Endothelial cell (in vitro differentiated cells): ENCODE measurements around the gene SMPD3. TPM values are rescaled to one million over a fixed set of nuclear protein-coding genes. Genes with fewer than 3 reads are reported as not detected.

Experiments used
- DNase-seq: peaks from one replicate; pipeline ENCODE4 v3.0.0; 2021; ENCODE audit warnings: low spot score
- H3K27ac Mint-ChIP-seq: one replicate; pipeline ENCODE4 v1.8.0; 2021; ENCODE audit warnings: mixed read lengths, inconsistent platforms; ENCODE audit not compliant: unreplicated experiment
- H3K27me3 Mint-ChIP-seq: one replicate; pipeline ENCODE4 v1.8.0; 2021; ENCODE audit warnings: mild to moderate bottlenecking, moderate library complexity, mixed read lengths, inconsistent platforms; ENCODE audit not compliant: unreplicated experiment
- H3K36me3 Mint-ChIP-seq: one replicate; pipeline ENCODE4 v1.8.0; 2021; ENCODE audit warnings: mild to moderate bottlenecking, low read depth, mixed read lengths, inconsistent platforms; ENCODE audit not compliant: unreplicated experiment
- H3K4me1 Mint-ChIP-seq: one replicate; pipeline ENCODE4 v1.8.0; 2021; ENCODE audit warnings: mild to moderate bottlenecking, mixed read lengths, inconsistent platforms; ENCODE audit not compliant: unreplicated experiment
- H3K4me3 Mint-ChIP-seq: one replicate; pipeline ENCODE4 v1.8.0; 2021; ENCODE audit warnings: mild to moderate bottlenecking, mixed read lengths, inconsistent platforms; ENCODE audit not compliant: unreplicated experiment
- H3K9me3 Mint-ChIP-seq: one replicate; pipeline ENCODE4 v1.8.0; 2021; ENCODE audit warnings: mixed read lengths, inconsistent platforms; ENCODE audit not compliant: unreplicated experiment
- CTCF ChIP-seq: fragments of 200-600 bp; sonication (generic); IDR thresholded peaks from one replicate; pipeline ENCODE4 v1.5.0; 2021; ENCODE audit warnings: antibody characterized with exemption; ENCODE audit not compliant: unreplicated experiment
- total RNA-seq: library from RNA; stranded (reverse); fragmentation: NEBNext Ultra II Directional; extraction: Animal tissue kit (Norgen Biotek cat#: 25700); gene quantifications from one replicate; pipeline ENCODE4 v1.2.1, GENCODE V29; 2021; ENCODE audit not compliant: unreplicated experiment

The SMPD3 gene
- total RNA-seq, 1 donor from 2014 or later = not detected

GRCh38 chr16:68342620-68343019, 105.7 kb downstream of the SMPD3 start:
- H3K4me1 Mint-ChIP-seq = peaks cover 8% of the 10 kb centered on the region
- no peak overlapping the region for H3K27ac Mint-ChIP-seq
- no peak for DNase-seq
- H3K9me3 Mint-ChIP-seq = no peaks in the 10 kb centered on the region
- peaks cover 39% of the 10 kb centered on the region for H3K36me3 Mint-ChIP-seq
- peaks cover 1% of the 10 kb centered on the region for H3K27me3 Mint-ChIP-seq
- no peak overlapping the region for H3K4me3 Mint-ChIP-seq
- no peak for TF ChIP-seq CTCF

- Mint-ChIP-seq H3K27me3 (no peaks in the 10 kb centered on the region), H3K36me3 (peaks cover 39% of the 10 kb centered on the region), H3K4me1 (peaks cover 11% of the 10 kb centered on the region), H3K27ac (no peak overlapping the region), H3K4me3 (no peak overlapping the region), H3K9me3 (no peaks in the 10 kb centered on the region)
- no peak for DNase-seq
- TF ChIP-seq CTCF = no peak
Observed at GRCh38 chr16:68339214-68339613, 109.1 kb downstream of the SMPD3 start.

GRCh38 chr16:68338326-68339119, 109.8 kb downstream of the SMPD3 start:
- peak overlapping the region; percentile 29 for H3K4me3 Mint-ChIP-seq
- no peaks in the 10 kb centered on the region for H3K9me3 Mint-ChIP-seq
- H3K36me3 Mint-ChIP-seq = peaks cover 39% of the 10 kb centered on the region
- DNase-seq = no peak
- peaks cover 15% of the 10 kb centered on the region for H3K4me1 Mint-ChIP-seq
- H3K27ac Mint-ChIP-seq = peak overlapping the region; percentile 81
- no peak for TF ChIP-seq CTCF
- H3K27me3 Mint-ChIP-seq = no peaks in the 10 kb centered on the region

GRCh38 chr16:68335175-68335574, 113.1 kb downstream of the SMPD3 start:
- Mint-ChIP-seq H3K4me3 (no peak overlapping the region), H3K9me3 (no peaks in the 10 kb centered on the region), H3K4me1 (peaks cover 35% of the 10 kb centered on the region), H3K36me3 (peaks cover 28% of the 10 kb centered on the region), H3K27me3 (peaks cover 2% of the 10 kb centered on the region), H3K27ac (no peak overlapping the region)
- TF ChIP-seq CTCF = no peak
- no peak for DNase-seq

GRCh38 chr16:68332411-68333121, 115.7 kb downstream of the SMPD3 start:
- DNase-seq = peak; percentile 54

More at GRCh38 chr16:68332411-68333121, 115.7 kb downstream of the SMPD3 start:
- Mint-ChIP-seq H3K27me3 (peaks cover 2% of the 10 kb centered on the region), H3K27ac (peak overlapping the region; percentile 99), H3K4me1 (peaks cover 29% of the 10 kb centered on the region), H3K36me3 (peaks cover 11% of the 10 kb centered on the region), H3K4me3 (no peak overlapping the region), H3K9me3 (no peaks in the 10 kb centered on the region)
- no peak for TF ChIP-seq CTCF
